CMK (cell line): Measurements from ENCODE around the gene ATP11A.

Experiments
- DNase-seq: peaks from one replicate; pipeline ENCODE4 v3.0.0-alpha.2; 2010; ENCODE audit warnings: low read depth

Gene ATP11A

GRCh38 chr13:112725346-112726015 lies 35.6 kb downstream of the ATP11A start:
- no peak for DNase-seq

- no peak for DNase-seq
These were observed 36.4 kb downstream of the ATP11A start for GRCh38 chr13:112726016-112726767.

GRCh38 chr13:112727581-112727980 lies 37.7 kb downstream of the ATP11A start:
- no peak for DNase-seq

- no peak for DNase-seq
These were observed 38.7 kb downstream of the ATP11A start for GRCh38 chr13:112728375-112729126.

- DNase-seq, result no peak
These were observed 39.6 kb downstream of the ATP11A start for GRCh38 chr13:112729408-112729807.

GRCh38 chr13:112730157-112730671 lies 40.4 kb downstream of the ATP11A start:
- DNase-seq, result no peak

- no peak for DNase-seq
These were observed 42.1 kb downstream of the ATP11A start for GRCh38 chr13:112731667-112732616.

GRCh38 chr13:112732679-112733078 lies 42.8 kb downstream of the ATP11A start:
- no peak for DNase-seq

- DNase-seq, result no peak
These were observed 43.3 kb downstream of the ATP11A start for GRCh38 chr13:112733112-112733511.

GRCh38 chr13:112733661-112734379 lies 44.0 kb downstream of the ATP11A start:
- no peak for DNase-seq

- no peak for DNase-seq
These were observed 45.1 kb downstream of the ATP11A start for GRCh38 chr13:112734696-112735547.

- no peak for DNase-seq
These were observed 46.0 kb downstream of the ATP11A start for GRCh38 chr13:112735791-112736190.

- DNase-seq, result no peak
These were observed 47.5 kb downstream of the ATP11A start for GRCh38 chr13:112737294-112737693.

GRCh38 chr13:112738606-112739005 lies 48.8 kb downstream of the ATP11A start:
- no peak for DNase-seq

GRCh38 chr13:112740502-112741131 lies 50.8 kb downstream of the ATP11A start:
- DNase-seq, result no peak

- no peak for DNase-seq
These were observed 51.4 kb downstream of the ATP11A start for GRCh38 chr13:112741185-112741755.

GRCh38 chr13:112741835-112742570 lies 52.2 kb downstream of the ATP11A start:
- DNase-seq, result no peak

GRCh38 chr13:112742583-112742982 lies 52.7 kb downstream of the ATP11A start:
- DNase-seq, result no peak
